Measurements from ENCODE around the gene HTT. TPM values are rescaled to one million over a fixed set of nuclear protein-coding genes. Genes with fewer than 3 reads are reported as not detected.
"Not testable (repeated sequence)": the region's sequence is repeated elsewhere in the genome, so short reads cannot be mapped to it uniquely, and the experiment has no call there.

The HTT gene
- total RNA-seq, 1 donor from 2014 or later, result 43.8 TPM

GRCh38 chr4:3083732-3084131, 9.3 kb downstream of the HTT start:
- no peaks in the 10 kb centered on the region for H3K27me3 ChIP-seq (ENCODE audit: control insufficient read depth, insufficient read depth, low read length)
- no peaks in the 10 kb centered on the region for H3K36me3 ChIP-seq (ENCODE audit: control insufficient read depth, insufficient read depth, low read length)
- TF ChIP-seq, protein P1, sequence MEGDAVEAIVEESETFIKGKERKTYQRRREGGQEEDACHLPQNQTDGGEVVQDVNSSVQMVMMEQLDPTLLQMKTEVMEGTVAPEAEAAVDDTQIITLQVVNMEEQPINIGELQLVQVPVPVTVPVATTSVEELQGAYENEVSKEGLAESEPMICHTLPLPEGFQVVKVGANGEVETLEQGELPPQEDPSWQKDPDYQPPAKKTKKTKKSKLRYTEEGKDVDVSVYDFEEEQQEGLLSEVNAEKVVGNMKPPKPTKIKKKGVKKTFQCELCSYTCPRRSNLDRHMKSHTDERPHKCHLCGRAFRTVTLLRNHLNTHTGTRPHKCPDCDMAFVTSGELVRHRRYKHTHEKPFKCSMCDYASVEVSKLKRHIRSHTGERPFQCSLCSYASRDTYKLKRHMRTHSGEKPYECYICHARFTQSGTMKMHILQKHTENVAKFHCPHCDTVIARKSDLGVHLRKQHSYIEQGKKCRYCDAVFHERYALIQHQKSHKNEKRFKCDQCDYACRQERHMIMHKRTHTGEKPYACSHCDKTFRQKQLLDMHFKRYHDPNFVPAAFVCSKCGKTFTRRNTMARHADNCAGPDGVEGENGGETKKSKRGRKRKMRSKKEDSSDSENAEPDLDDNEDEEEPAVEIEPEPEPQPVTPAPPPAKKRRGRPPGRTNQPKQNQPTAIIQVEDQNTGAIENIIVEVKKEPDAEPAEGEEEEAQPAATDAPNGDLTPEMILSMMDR (IDR thresholded peaks at IDR 0.05; ENCODE audit: insufficient read depth, low read length, poor library complexity, severe bottlenecking), result no peak
- no peak for DNase-seq (ENCODE audit: low read depth)
- no peak overlapping the region for H3K4me3 ChIP-seq (ENCODE audit: low read depth, low read length)

GRCh38 chr4:3085948-3086670, 11.6 kb downstream of the HTT start:
- TF ChIP-seq, protein P1 (IDR thresholded peaks at IDR 0.05; ENCODE audit: insufficient read depth, low read length, poor library complexity, severe bottlenecking), result no peak

DNA sequence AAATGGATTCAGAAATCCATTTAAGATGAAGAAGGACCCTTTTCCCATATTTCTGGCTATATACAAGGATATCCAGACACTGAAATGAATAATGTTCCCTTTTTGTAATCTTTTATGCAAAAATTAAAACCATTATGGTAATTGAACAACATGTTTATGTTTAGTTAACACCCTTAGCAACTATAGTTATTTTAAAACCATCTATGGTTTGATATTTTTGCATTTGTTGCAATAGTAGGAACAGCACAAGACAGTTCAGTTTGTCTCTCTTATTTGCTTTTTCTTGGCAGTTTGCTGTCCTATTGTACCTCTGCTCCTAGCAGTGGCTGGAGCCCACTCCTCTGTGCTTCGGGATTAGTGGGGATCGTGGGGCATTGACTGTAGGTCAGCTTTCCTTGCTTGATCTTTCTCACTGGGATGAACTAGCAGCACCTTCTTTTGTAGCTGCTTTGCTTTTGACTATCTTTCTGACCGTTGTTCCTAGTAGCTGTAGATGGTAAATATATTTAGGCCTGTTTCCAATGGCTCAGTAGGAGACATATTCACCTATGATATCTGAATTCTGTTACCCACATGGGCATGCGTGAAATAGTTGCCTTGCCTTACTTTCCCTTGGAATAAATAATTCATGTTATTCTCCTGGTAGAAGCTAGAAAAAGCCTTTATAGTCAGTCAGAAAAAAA, 12.8 kb downstream of the HTT start:
- TF ChIP-seq, protein P1 (IDR thresholded peaks at IDR 0.05; ENCODE audit: insufficient read depth, low read length, poor library complexity, severe bottlenecking), result no peak
- DNase-seq (ENCODE audit: low read depth), result no peak
- Histone ChIP-seq H3K4me3 (ENCODE audit: low read depth, low read length) (no peak overlapping the region), H3K27me3 (ENCODE audit: control insufficient read depth, insufficient read depth, low read length) (no peaks in the 10 kb centered on the region), H3K36me3 (ENCODE audit: control insufficient read depth, insufficient read depth, low read length) (no peaks in the 10 kb centered on the region)

More at GRCh38 chr4:3085948-3086670, 11.6 kb downstream of the HTT start:
- H3K4me3 ChIP-seq (ENCODE audit: low read depth, low read length), result no peak overlapping the region
- no peaks in the 10 kb centered on the region for H3K36me3 ChIP-seq (ENCODE audit: control insufficient read depth, insufficient read depth, low read length)
- H3K27me3 ChIP-seq (ENCODE audit: control insufficient read depth, insufficient read depth, low read length), result no peaks in the 10 kb centered on the region
- DNase-seq (ENCODE audit: low read depth), result no peak

DNA sequence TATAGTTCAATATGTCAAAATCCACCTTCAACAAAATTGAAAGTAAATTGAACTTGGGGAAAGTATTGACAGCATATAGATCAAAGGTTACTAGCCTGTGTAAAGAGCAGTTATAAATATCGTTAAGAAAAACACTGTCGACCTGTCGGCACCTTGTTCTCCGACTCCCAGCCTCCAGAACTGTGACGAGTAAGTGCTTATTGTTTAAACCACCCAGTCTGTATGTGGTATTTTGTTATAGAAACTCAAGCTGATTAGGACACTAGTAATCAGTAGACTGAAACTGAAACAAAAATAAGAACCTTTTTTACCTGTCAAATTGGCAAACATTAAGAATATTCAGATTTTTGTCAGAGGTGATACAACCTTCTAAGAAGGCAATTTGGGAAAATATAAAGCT, 17.0 kb downstream of the HTT start:
- H3K36me3 ChIP-seq (ENCODE audit: control insufficient read depth, insufficient read depth, low read length), result no peaks in the 10 kb centered on the region
- DNase-seq (ENCODE audit: low read depth), result no peak
- H3K27me3 ChIP-seq (ENCODE audit: control insufficient read depth, insufficient read depth, low read length), result no peaks in the 10 kb centered on the region
- TF ChIP-seq, protein P1 (IDR thresholded peaks at IDR 0.05; ENCODE audit: insufficient read depth, low read length, poor library complexity, severe bottlenecking), result no peak
- H3K4me3 ChIP-seq (ENCODE audit: low read depth, low read length), result no peak overlapping the region

- H3K36me3 ChIP-seq (ENCODE audit: control insufficient read depth, insufficient read depth, low read length); H3K27me3 ChIP-seq (ENCODE audit: control insufficient read depth, insufficient read depth, low read length); DNase-seq (ENCODE audit: low read depth); H3K4me3 ChIP-seq (ENCODE audit: low read depth, low read length): not testable (repeated sequence)
Observed at GRCh38 chr4:3094701-3095100, 20.2 kb downstream of the HTT start.

GRCh38 chr4:3096202-3096601, 21.7 kb downstream of the HTT start:
- TF ChIP-seq, protein P1 (IDR thresholded peaks at IDR 0.05; ENCODE audit: insufficient read depth, low read length, poor library complexity, severe bottlenecking), result no peak
- H3K36me3 ChIP-seq (ENCODE audit: control insufficient read depth, insufficient read depth, low read length), result no peaks in the 10 kb centered on the region
- DNase-seq (ENCODE audit: low read depth), result no peak
- H3K27me3 ChIP-seq (ENCODE audit: control insufficient read depth, insufficient read depth, low read length), result no peaks in the 10 kb centered on the region
- no peak overlapping the region for H3K4me3 ChIP-seq (ENCODE audit: low read depth, low read length)

Measured in kidney epithelial cell (primary cell).